Smooth muscle cell (in vitro differentiated cells): ENCODE measurements around the gene TMEM51. TPM values are rescaled to one million over a fixed set of nuclear protein-coding genes. Genes with fewer than 3 reads are reported as not detected.

Experiments used
- DNase-seq: peaks from one replicate; lab custom pipeline; 2025; ENCODE audit not compliant: unreplicated experiment; lab: John Stamatoyannopoulos, UW
- H2AFZ ChIP-seq: fragments of 200-600 bp; sonication (generic); 2 replicates; pipeline ENCODE4 v1.6.0; 2016; ENCODE audit warnings: antibody characterized with exemption, low read depth, mild to moderate bottlenecking
- H3F3A ChIP-seq: fragments of 200-600 bp; sonication (generic); 2 replicates; pipeline ENCODE4 v1.6.0; 2017; ENCODE audit warnings: antibody characterized with exemption, low read depth
- H3K27ac ChIP-seq: fragments of 200-600 bp; sonication (generic); 2 replicates; pipeline ENCODE4 v1.5.1; 2016; ENCODE audit warnings: low read depth, mild to moderate bottlenecking
- H3K27me3 ChIP-seq: fragments of 200-600 bp; sonication (generic); 2 replicates; pipeline ENCODE4 v1.6.1; 2016; ENCODE audit warnings: low read depth, mild to moderate bottlenecking
- H3K36me3 ChIP-seq: fragments of 200-600 bp; sonication (generic); 2 replicates; pipeline ENCODE4 v1.5.1; 2016; ENCODE audit warnings: low read depth
- H3K4me1 ChIP-seq: fragments of 200-600 bp; sonication (generic); 2 replicates; pipeline ENCODE4 v1.5.1; 2016; ENCODE audit warnings: low read depth
- H3K4me2 ChIP-seq: fragments of 200-600 bp; sonication (generic); 2 replicates; pipeline ENCODE4 v1.6.0; 2016; ENCODE audit warnings: mild to moderate bottlenecking
- H3K4me3 ChIP-seq: fragments of 200-600 bp; sonication (generic); 2 replicates; pipeline ENCODE4 v1.5.1; 2016; ENCODE audit warnings: mild to moderate bottlenecking
- H3K79me2 ChIP-seq: fragments of 200-600 bp; sonication (generic); 2 replicates; pipeline ENCODE4 v1.6.0; 2016; ENCODE audit warnings: low read depth, mild to moderate bottlenecking
- H3K9ac ChIP-seq: fragments of 200-600 bp; sonication (generic); 2 replicates; pipeline ENCODE4 v1.6.0; 2016; ENCODE audit warnings: low read depth
- H3K9me3 ChIP-seq: fragments of 200-600 bp; sonication (generic); replicated peaks from 2 replicates; pipeline ENCODE4 v1.5.1; 2016; ENCODE audit warnings: low read depth
- H4K20me1 ChIP-seq: fragments of 200-600 bp; sonication (generic); 2 replicates; pipeline ENCODE4 v1.6.0; 2016; ENCODE audit warnings: low read depth
- CTCF ChIP-seq: fragments of 200-600 bp; sonication (generic); IDR thresholded peaks from 2 replicates; pipeline ENCODE4 v1.5.1; 2017; ENCODE audit warnings: borderline replicate concordance, mild to moderate bottlenecking, antibody characterized with exemption; ENCODE audit not compliant: insufficient read depth, poor library complexity, severe bottlenecking
- WGBS: methylation state at CpG from one replicate; pipeline ENCODE4 v1.1.7; 2016; ENCODE audit warnings: low lambda C conversion rate; 5-methylcytosine and 5-hydroxymethylcytosine counted together
- polyA plus RNA-seq: library from polyadenylated mRNA; unstranded; fragments of >200 nt; fragmentation: Nextera tagmentation; extraction: Ambion mirVana; gene quantifications from 2 replicates; pipeline ENCODE4 v1.2.1, GENCODE V29; 2016
- total RNA-seq: library from RNA; depleted of rRNA; stranded (reverse); fragments of >200 nt; gene quantifications from 2 replicates; pipeline ENCODE4 v1.2.3, GENCODE V29; 2014

TMEM51 gene
- total and polyA plus RNA-seq, 2 experiments from 2014 or later, result 9.8 to 10.4 TPM

DNA sequence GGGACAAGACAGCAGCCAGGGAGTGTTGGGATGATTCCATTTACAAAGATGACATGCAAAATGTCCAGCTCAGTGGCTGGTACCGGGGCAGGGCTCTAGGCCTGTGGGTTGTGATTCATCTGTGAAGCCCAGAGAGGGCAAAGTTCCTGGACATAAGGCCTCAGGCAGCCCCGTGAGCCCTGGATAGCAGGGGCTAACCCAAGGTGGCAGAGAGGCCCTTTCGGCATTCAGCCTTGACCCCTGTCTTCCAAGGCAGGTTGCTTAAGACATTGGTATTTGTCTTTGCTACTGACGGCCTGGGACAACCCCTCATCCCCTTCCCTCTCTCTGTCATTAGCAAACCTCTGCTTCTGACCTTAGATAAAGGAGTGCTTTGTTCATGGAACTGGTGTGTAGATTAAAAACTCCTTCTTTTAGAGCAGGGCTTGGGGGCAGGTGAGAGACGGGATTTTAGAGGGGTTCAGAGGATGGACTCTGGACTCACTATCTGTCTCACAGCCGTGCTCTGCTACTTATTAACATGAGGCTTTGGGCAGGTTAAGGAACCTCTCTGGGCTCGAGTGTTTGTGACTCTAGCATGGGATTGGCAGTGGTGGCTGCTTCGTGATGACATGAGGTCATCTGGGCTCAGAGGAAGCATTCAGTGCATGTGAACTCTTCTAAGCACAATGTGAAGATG, 36.3 kb downstream of the TMEM51 start:
- H3K9ac ChIP-seq, result no peak overlapping the region
- no peak for TF ChIP-seq CTCF
- H3F3A ChIP-seq, result no peaks in the 10 kb centered on the region
- H2AFZ ChIP-seq, result no peak overlapping the region
- H3K4me3 ChIP-seq, result no peak overlapping the region
- no peaks in the 10 kb centered on the region for H3K36me3 ChIP-seq
- no peaks in the 10 kb centered on the region for H3K9me3 ChIP-seq
- H3K4me2 ChIP-seq, result no peak overlapping the region
- no peak overlapping the region for H3K27ac ChIP-seq
- H3K4me1 ChIP-seq, result peaks cover 12% of the 10 kb centered on the region
- no peak for DNase-seq
- H3K79me2 ChIP-seq, result peaks cover 4% of the 10 kb centered on the region
- H4K20me1 ChIP-seq, result peaks cover 4% of the 10 kb centered on the region
- H3K27me3 ChIP-seq, result no peaks in the 10 kb centered on the region
- WGBS, result 75% methylated on average over 8 of the region's 8 CpGs

DNA sequence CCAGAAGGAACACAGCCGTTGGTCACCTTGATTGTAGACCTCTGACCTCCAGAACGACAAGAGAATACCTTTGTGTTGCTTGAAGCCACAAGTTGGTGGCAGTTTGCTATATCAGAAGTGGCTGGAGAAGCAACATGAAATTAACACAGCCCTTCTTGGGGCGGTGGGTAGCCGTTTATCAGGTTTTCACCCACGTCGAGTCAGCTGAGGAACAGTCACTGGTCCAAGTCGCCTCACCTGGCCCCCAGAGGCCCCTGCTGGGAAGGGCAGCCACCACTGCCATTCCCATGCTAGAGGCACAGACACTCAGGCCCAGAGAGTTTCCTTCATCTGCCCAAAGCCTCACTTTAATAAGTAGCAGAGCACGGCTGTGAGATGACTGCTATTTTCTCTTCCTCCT, 37.7 kb downstream of the TMEM51 start:
- Histone ChIP-seq H3K36me3 (no peaks in the 10 kb centered on the region), H3K4me2 (no peak overlapping the region), H3K79me2 (no peaks in the 10 kb centered on the region), H3K27me3 (no peaks in the 10 kb centered on the region), H3K4me3 (no peak overlapping the region), H3K9ac (no peak overlapping the region), H3K9me3 (no peaks in the 10 kb centered on the region), H3F3A (no peaks in the 10 kb centered on the region), H2AFZ (no peak overlapping the region), H3K4me1 (peaks cover 12% of the 10 kb centered on the region), H4K20me1 (peaks cover 4% of the 10 kb centered on the region), H3K27ac (no peak overlapping the region)
- WGBS, result 89% methylated on average over 8 of the region's 8 CpGs
- no peak for TF ChIP-seq CTCF
- no peak for DNase-seq

GRCh38 chr1:15191770-15192169, 38.2 kb downstream of the TMEM51 start:
- H2AFZ ChIP-seq, result no peak overlapping the region
- H3F3A ChIP-seq, result no peaks in the 10 kb centered on the region
- WGBS, result 80% methylated on average over 13 of the region's 13 CpGs
- H3K27me3 ChIP-seq, result no peaks in the 10 kb centered on the region
- H3K4me2 ChIP-seq, result no peak overlapping the region
- no peaks in the 10 kb centered on the region for H3K79me2 ChIP-seq
- no peak for DNase-seq
- no peaks in the 10 kb centered on the region for H3K36me3 ChIP-seq
- no peaks in the 10 kb centered on the region for H3K9me3 ChIP-seq
- H3K27ac ChIP-seq, result no peak overlapping the region
- H3K4me1 ChIP-seq, result peaks cover 14% of the 10 kb centered on the region
- H4K20me1 ChIP-seq, result peaks cover 1% of the 10 kb centered on the region
- no peak for TF ChIP-seq CTCF
- no peak overlapping the region for H3K4me3 ChIP-seq
- no peak overlapping the region for H3K9ac ChIP-seq
